OCI-LY1 (cell line): ENCODE results near the gene PHF8.

Experiments
- H2AFZ ChIP-seq: fragments of 200-600 bp; sonication (generic), shearing (Covaris generic); 2 replicates; pipeline ENCODE4 v1.6.0; 2014; ENCODE audit warnings: antibody characterized with exemption, mild to moderate bottlenecking, low read length
- H3F3A ChIP-seq: fragments of 200-600 bp; sonication (generic), shearing (Covaris generic); 2 replicates; pipeline ENCODE4 v1.6.0; 2014; ENCODE audit warnings: mild to moderate bottlenecking, antibody characterized with exemption, low read length, moderate library complexity; ENCODE audit not compliant: insufficient read depth
- H3K27ac ChIP-seq: fragments of 200-600 bp; sonication (generic); 2 replicates; pipeline ENCODE4 v1.5.1; 2014; ENCODE audit warnings: low read length, mixed run types, mild to moderate bottlenecking, low read depth; ENCODE audit not compliant: poor library complexity, severe bottlenecking
- H3K27me3 ChIP-seq: fragments of 200-600 bp; sonication (generic); 2 replicates; pipeline ENCODE4 v1.6.0; 2014; ENCODE audit warnings: antibody characterized with exemption, mild to moderate bottlenecking, low read length, moderate library complexity; ENCODE audit not compliant: insufficient read depth
- H3K36me3 ChIP-seq: fragments of 200-600 bp; sonication (generic); 2 replicates; pipeline ENCODE4 v1.6.1; 2014; ENCODE audit warnings: mild to moderate bottlenecking, antibody characterized with exemption, low read length, moderate library complexity, mixed read lengths; ENCODE audit not compliant: insufficient read depth
- H3K4me1 ChIP-seq: fragments of 200-600 bp; sonication (generic); 2 replicates; pipeline ENCODE4 v1.5.1; 2014; ENCODE audit warnings: mild to moderate bottlenecking, low read length, moderate library complexity; ENCODE audit not compliant: insufficient read depth, severe bottlenecking
- H3K4me2 ChIP-seq: fragments of 200-600 bp; sonication (generic), shearing (Covaris generic); 2 replicates; pipeline ENCODE4 v1.6.1; 2014; ENCODE audit warnings: low read length
- H3K4me3 ChIP-seq: fragments of 200-600 bp; sonication (generic); 2 replicates; pipeline ENCODE4 v1.5.1; 2014; ENCODE audit warnings: low read length, low read depth, mild to moderate bottlenecking, mixed read lengths; ENCODE audit not compliant: poor library complexity, severe bottlenecking
- H3K79me2 ChIP-seq: fragments of 200-600 bp; shearing (Covaris generic); 2 replicates; pipeline ENCODE4 v1.6.1; 2016; ENCODE audit warnings: mixed run types, low read length, mixed read lengths; ENCODE audit not compliant: insufficient read depth
- H3K9ac ChIP-seq: fragments of 200-600 bp; sonication (generic), shearing (Covaris generic); 2 replicates; pipeline ENCODE4 v1.6.1; 2014; ENCODE audit warnings: mild to moderate bottlenecking, low read length, mixed read lengths
- H3K9me2 ChIP-seq: fragments of 200-600 bp; sonication (generic), shearing (Covaris generic); 2 replicates; pipeline ENCODE4 v1.6.1; 2014; ENCODE audit warnings: low read depth, mild to moderate bottlenecking, low read length, mixed read lengths
- H3K9me3 ChIP-seq: fragments of 200-600 bp; shearing (Covaris generic); 2 replicates; pipeline ENCODE4 v1.6.1; 2014; ENCODE audit warnings: low read length, mixed read lengths
- H4K20me1 ChIP-seq: fragments of 200-600 bp; sonication (generic), shearing (Covaris generic); 2 replicates; pipeline ENCODE4 v1.6.0; 2016; ENCODE audit warnings: mild to moderate bottlenecking, low read length; ENCODE audit not compliant: insufficient read depth
- CTCF ChIP-seq: fragments of 200-600 bp; sonication (generic), shearing (Covaris generic); IDR thresholded peaks from 2 replicates; pipeline ENCODE4 v1.5.1; 2017; ENCODE audit warnings: mild to moderate bottlenecking, antibody characterized with exemption, low read length, moderate library complexity, mixed read lengths
- EZH2 ChIP-seq: fragments of 200-600 bp; sonication (generic), shearing (Covaris generic); IDR thresholded peaks from 2 replicates; pipeline ENCODE4 v1.8.0; 2017; ENCODE audit warnings: borderline replicate concordance, mixed run types, mild to moderate bottlenecking, antibody characterized with exemption, low read length, moderate library complexity, mixed read lengths

Gene PHF8

GRCh38 chrX:54044877-54045338 is 635 bp upstream of the PHF8 start:
- Histone ChIP-seq H3K4me2 (peak overlapping the region; percentile 81), H3K4me3 (peak overlapping the region; percentile 97), H4K20me1 (no peaks in the 10 kb centered on the region), H3K9me2 (no peaks in the 10 kb centered on the region), H3K79me2 (peaks cover 8% of the 10 kb centered on the region; the same call in 1 of the 2 replicates), H3F3A (no peaks in the 10 kb centered on the region), H3K4me1 (peaks cover 17% of the 10 kb centered on the region), H3K9ac (peak overlapping the region; percentile 87), H3K27me3 (no peaks in the 10 kb centered on the region), H3K27ac (peak overlapping the region; percentile 96), H3K36me3 (peaks cover 9% of the 10 kb centered on the region), H3K9me3 (no peaks in the 10 kb centered on the region), H2AFZ (no peak overlapping the region)
- TF ChIP-seq EZH2: no peak
- TF ChIP-seq CTCF: no peak

DNA sequence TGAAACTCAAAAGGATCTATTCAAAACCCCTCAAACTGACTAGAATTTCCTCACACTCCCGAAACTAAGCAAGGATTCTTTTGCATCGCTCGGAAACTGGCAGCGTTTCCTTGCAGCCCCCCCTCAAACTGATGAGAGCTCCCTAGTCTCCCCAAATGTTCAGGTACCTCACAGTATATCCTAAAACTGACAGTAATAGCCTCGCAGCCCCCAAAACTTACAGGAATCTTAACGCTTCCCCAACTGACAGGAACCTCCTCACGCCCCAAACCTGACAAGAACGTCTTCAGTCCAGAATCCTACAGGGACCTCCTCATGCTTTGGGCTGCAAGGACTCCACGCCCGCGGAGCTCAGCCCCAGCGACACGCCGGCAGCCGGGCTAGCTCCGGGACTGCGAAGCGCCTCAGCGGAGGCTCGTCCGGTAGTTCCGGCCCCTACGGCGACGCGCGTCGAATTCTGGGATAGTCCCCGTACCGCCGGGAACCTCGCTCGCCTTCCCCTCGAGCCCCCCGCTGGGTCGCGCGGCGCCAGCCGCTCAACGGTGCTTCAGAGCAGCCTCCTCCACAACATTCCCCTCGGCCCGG is 640 bp downstream of the PHF8 start:
- TF ChIP-seq CTCF (no peak), EZH2 (no peak)
- Histone ChIP-seq H3K4me3 (peak overlapping the region; percentile 97), H2AFZ (no peak overlapping the region), H3K27ac (peak overlapping the region; percentile 96), H3K4me1 (peaks cover 17% of the 10 kb centered on the region), H3K9ac (peak overlapping the region; percentile 97), H3K9me2 (no peaks in the 10 kb centered on the region), H3K27me3 (no peaks in the 10 kb centered on the region), H3K36me3 (peaks cover 15% of the 10 kb centered on the region), H3K79me2 (peaks cover 8% of the 10 kb centered on the region; the same call in 1 of the 2 replicates), H4K20me1 (no peaks in the 10 kb centered on the region), H3K4me2 (peak overlapping the region; percentile 97), H3F3A (no peaks in the 10 kb centered on the region), H3K9me3 (no peaks in the 10 kb centered on the region)

DNA sequence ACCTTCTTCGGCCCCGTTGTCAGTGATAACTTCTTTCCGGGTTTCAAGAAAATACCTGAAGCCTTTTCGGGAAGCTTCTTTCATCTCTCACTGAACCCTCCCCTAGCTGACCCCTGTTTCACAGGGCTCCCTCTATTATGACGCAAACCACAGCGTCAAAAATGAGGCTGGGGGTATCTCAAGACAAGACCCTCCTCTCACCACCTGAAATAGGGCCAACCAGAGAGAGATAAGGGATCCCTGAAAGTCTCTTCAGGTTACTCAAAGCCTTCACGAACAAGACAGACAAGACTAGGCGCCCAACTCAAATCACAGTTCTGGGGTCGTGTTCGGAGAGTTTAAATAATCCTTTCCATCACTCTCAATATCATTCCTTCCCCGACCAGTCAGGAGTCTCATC is 1.2 kb downstream of the PHF8 start:
- H2AFZ ChIP-seq: no peak overlapping the region
- no peak for TF ChIP-seq EZH2
- TF ChIP-seq CTCF: no peak
- peaks cover 21% of the 10 kb centered on the region for H3K36me3 ChIP-seq
- peaks cover 17% of the 10 kb centered on the region for H3K4me1 ChIP-seq
- peak overlapping the region; percentile 97 for H3K4me3 ChIP-seq
- no peaks in the 10 kb centered on the region for H3K9me2 ChIP-seq
- peak overlapping the region; percentile 97 for H3K9ac ChIP-seq
- no peaks in the 10 kb centered on the region for H4K20me1 ChIP-seq
- no peaks in the 10 kb centered on the region for H3F3A ChIP-seq
- no peaks in the 10 kb centered on the region for H3K27me3 ChIP-seq
- H3K27ac ChIP-seq: peak overlapping the region; percentile 96
- peaks cover 8% of the 10 kb centered on the region; the same call in 1 of the 2 replicates for H3K79me2 ChIP-seq
- H3K9me3 ChIP-seq: no peaks in the 10 kb centered on the region
- H3K4me2 ChIP-seq: peak overlapping the region; percentile 97
